Stomach (tissue), 9 donors: ENCODE data around the gene STAMBPL1. TPM values are rescaled to one million over a fixed set of nuclear protein-coding genes. Genes with fewer than 3 reads are reported as not detected.

Experiments
- DNase-seq, 2 donors: peaks; one replicate each; pipeline versions ENCODE4 v3.0.0 to v3.0.0-alpha.2; 2013 to 2019
- H3K27ac ChIP-seq, 5 donors: fragments of 200-600 bp in 4 of 5; sonication (generic) in 4 of 5; one replicate each; pipeline ENCODE4 v1.5.1; 2013 to 2019; ENCODE audit warnings: mild to moderate bottlenecking in 1 of 5, moderate library complexity in 1 of 5
- H3K27me3 ChIP-seq, 3 donors: fragments of 200-600 bp; sonication (generic); one replicate each; pipeline ENCODE4 v1.5.1; 2017 to 2019; ENCODE audit warnings: mixed run types in 1 of 3
- H3K36me3 ChIP-seq, 4 donors: fragments of 200-600 bp; sonication (generic); 1 replicate in 3 of 4; 2 replicates in 1 of 4; pipeline ENCODE4 v1.5.1; 2016 to 2019
- H3K4me1 ChIP-seq, 4 donors: fragments of 200-600 bp; sonication (generic); one replicate each; pipeline ENCODE4 v1.5.1; 2016 to 2019
- H3K4me3 ChIP-seq, 4 donors: fragments of 200-600 bp; sonication (generic) in 3 of 4; one replicate each; pipeline ENCODE4 v1.5.1; 2016 to 2019; ENCODE audit warnings: mild to moderate bottlenecking in 1 of 4
- H3K9me3 ChIP-seq, 4 donors: fragments of 200-600 bp; sonication (generic); one replicate each; pipeline ENCODE4 v1.5.1; 2016 to 2019
- EP300 ChIP-seq: sonication (generic); formaldehyde crosslinking; IDR thresholded peaks from one replicate; pipeline ENCODE4 v1.6.1; 2017; ENCODE audit warnings: antibody characterized with exemption
- POLR2A ChIP-seq, 4 donors: fragments of 450-650 bp; IDR thresholded peaks; one replicate each; pipeline ENCODE4 v1.6.1; 2016; ENCODE audit warnings: antibody characterized with exemption in 4 of 4, control low read depth in 2 of 4, mild to moderate bottlenecking in 1 of 4, moderate library complexity in 1 of 4
- POLR2AphosphoS5 ChIP-seq, 3 donors: sonication (generic); formaldehyde crosslinking; IDR thresholded peaks; one replicate each; pipeline ENCODE4 v1.6.1; 2016; ENCODE audit warnings: antibody characterized with exemption in 3 of 3
- whole genome bisulfite sequencing, 5 donors: extraction: QIAGEN DNeasy Blood & Tissue Kit in 3 of 5; methylation state at CpG; one replicate each; pipeline versions ENCODE4 v1.1.5 to v1.1.7; 2013 to 2018; 5-methylcytosine and 5-hydroxymethylcytosine counted together
- intact Hi-C: fragments of 100-400 bp; cut with DNase I; formaldehyde crosslinking; loops from one replicate; pipeline ENCODE4 v1.15.1; 2023; ENCODE audit warnings: low total_unique reads
- polyA plus RNA-seq, 3 donors: library from polyadenylated mRNA; stranded (reverse); fragments of 200-250 nt; gene quantifications; one replicate each; pipeline ENCODE4 v1.2.3, GENCODE V29; 2013
- total RNA-seq, 5 donors: library from RNA; depleted of rRNA; stranded (reverse); fragments of >200 nt; gene quantifications; one replicate each; pipeline versions ENCODE4 v1.1.0 to v1.2.3, GENCODE V29; 2014 to 2016
- TF ChIP-seq, protein P1 (sequence below), 7 experiments: fragments of 450-650 bp in 4 of 7; fragments of 200-600 bp in 3 of 7; sonication (generic) in 3 of 7; IDR thresholded peaks; one replicate each; pipeline ENCODE4 v1.5.1; 2016 to 2019; ENCODE audit warnings: antibody characterized with exemption in 7 of 7, control low read depth in 2 of 7, mild to moderate bottlenecking in 1 of 7
- donor health status: healthy with polysubstance abuse.
- donor health status: Bipolar disorder and iron deficiency.
- donor health status: healthy.

Gene STAMBPL1
- total and polyA plus RNA-seq, 8 donors, result 3.2 to 40.8 (median 8.4) TPM

- WGBS, 5 donors, result 73 to 96% (median 84%) methylated on average over 1 of the region's 1 CpG
- peak overlapping the region in 2 of 5 donors; percentile 9 to 45 for H3K27ac ChIP-seq
Observed at GRCh38 chr10:88901206-88901983, 21.4 kb downstream of the STAMBPL1 start.

DNA sequence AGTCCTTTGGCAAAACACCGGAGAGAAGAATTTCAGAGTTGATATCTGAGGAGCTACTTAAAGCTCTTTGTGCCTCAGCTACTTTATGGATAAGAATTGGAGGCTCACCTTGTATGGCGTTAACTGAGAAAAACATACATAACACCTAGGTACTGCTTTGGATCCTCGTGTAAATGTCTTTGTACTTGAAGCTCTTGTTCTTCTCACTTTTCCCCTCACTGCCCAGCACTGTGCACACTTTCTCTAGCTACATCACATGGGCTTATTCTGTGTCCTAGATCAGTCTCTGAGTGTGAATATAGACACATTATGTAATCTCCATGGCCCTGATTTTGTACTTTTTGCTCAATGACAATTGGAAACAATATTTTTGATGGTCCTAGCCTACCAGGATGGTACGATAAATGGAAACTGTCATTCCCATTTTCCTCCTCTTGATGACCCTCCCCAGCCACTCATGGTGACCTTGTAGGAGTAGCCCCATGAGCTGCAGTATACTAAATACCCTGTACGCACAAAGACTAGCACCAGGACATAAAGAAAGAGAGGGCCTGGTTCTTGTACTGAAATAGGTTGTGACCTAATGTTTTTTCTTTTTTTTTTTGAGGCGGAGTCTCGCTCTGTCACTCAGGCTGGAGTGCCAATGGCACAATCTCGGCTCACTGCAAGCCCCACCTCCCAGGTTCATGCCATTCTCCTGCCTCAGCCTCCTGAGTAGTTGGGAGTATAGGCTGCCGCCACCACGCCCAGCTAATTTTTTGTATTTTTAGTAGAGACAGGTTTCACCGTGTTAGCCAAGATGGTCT, 22.1 kb downstream of the STAMBPL1 start:
- Histone ChIP-seq H3K27me3 (no peaks in the 10 kb centered on the region), H3K4me3 (no peak overlapping the region), H3K4me1 (peaks cover 0 to 26% (median 16%) of the 10 kb centered on the region in 4 donors), H3K36me3 (peaks cover 5 to 42% (median 23%) of the 10 kb centered on the region in 4 donors), H3K9me3 (no peaks in the 10 kb centered on the region), H3K27ac (peak overlapping the region in 2 of 5 donors; percentile 9 to 45)
- TF ChIP-seq POLR2A (IDR thresholded peaks at IDR 0.05) (no peak), EP300 (no peak), POLR2AphosphoS5 (IDR thresholded peaks at IDR 0.05) (no peak)
- TF ChIP-seq, protein P1, sequence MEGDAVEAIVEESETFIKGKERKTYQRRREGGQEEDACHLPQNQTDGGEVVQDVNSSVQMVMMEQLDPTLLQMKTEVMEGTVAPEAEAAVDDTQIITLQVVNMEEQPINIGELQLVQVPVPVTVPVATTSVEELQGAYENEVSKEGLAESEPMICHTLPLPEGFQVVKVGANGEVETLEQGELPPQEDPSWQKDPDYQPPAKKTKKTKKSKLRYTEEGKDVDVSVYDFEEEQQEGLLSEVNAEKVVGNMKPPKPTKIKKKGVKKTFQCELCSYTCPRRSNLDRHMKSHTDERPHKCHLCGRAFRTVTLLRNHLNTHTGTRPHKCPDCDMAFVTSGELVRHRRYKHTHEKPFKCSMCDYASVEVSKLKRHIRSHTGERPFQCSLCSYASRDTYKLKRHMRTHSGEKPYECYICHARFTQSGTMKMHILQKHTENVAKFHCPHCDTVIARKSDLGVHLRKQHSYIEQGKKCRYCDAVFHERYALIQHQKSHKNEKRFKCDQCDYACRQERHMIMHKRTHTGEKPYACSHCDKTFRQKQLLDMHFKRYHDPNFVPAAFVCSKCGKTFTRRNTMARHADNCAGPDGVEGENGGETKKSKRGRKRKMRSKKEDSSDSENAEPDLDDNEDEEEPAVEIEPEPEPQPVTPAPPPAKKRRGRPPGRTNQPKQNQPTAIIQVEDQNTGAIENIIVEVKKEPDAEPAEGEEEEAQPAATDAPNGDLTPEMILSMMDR (IDR thresholded peaks at IDR 0.05), result no peak
- DNase-seq, result no peak
- WGBS, 5 donors, result 90 to 96% (median 94%) methylated on average over 11 of the region's 11 CpGs
- intact Hi-C loops, result no loop called here

More at GRCh38 chr10:88901206-88901983, 21.4 kb downstream of the STAMBPL1 start:
- Histone ChIP-seq H3K36me3 (peaks cover 5 to 36% (median 21%) of the 10 kb centered on the region in 4 donors), H3K4me1 (peaks cover 0 to 34% (median 24%) of the 10 kb centered on the region in 4 donors), H3K27me3 (no peaks in the 10 kb centered on the region), H3K4me3 (no peak overlapping the region), H3K9me3 (no peaks in the 10 kb centered on the region)
- intact Hi-C loops, result no loop called here
- no peak for DNase-seq
- TF ChIP-seq POLR2AphosphoS5 (IDR thresholded peaks at IDR 0.05) (no peak), EP300 (no peak), POLR2A (IDR thresholded peaks at IDR 0.05) (no peak)
- TF ChIP-seq, protein P1 (IDR thresholded peaks at IDR 0.05), result no peak

DNA sequence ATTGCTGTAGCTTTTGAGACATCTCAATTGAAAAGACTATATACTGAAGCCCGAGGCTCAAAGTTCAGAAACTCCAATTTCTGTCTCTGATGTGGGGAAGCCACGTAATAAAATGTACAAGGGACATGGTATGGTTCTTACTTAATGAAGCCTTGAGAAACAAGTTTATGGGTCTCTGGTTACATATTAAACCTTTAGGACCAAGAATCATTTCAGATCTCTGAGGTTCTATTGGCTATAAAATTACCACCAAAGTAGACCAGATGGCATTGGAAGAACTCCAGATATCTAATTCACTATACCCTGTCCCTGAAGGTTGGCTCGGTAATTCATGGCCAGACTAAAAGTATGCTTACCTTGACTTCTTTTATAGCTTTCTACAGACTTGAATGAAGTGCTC, 23.7 kb downstream of the STAMBPL1 start:
- Histone ChIP-seq H3K36me3 (peaks cover 5 to 42% (median 25%) of the 10 kb centered on the region in 4 donors), H3K9me3 (no peaks in the 10 kb centered on the region), H3K27me3 (no peaks in the 10 kb centered on the region), H3K4me3 (no peak overlapping the region), H3K4me1 (peaks cover 0 to 14% (median 6%) of the 10 kb centered on the region in 4 donors), H3K27ac (no peak overlapping the region)
- no peak for DNase-seq
- WGBS, 5 donors, result 89 to 99% (median 96%) methylated on average over 3 of the region's 3 CpGs
- TF ChIP-seq, protein P1 (IDR thresholded peaks at IDR 0.05), result no peak
- TF ChIP-seq EP300 (no peak), POLR2A (IDR thresholded peaks at IDR 0.05) (no peak), POLR2AphosphoS5 (IDR thresholded peaks at IDR 0.05) (no peak)
- intact Hi-C loops, result no loop called here

DNA sequence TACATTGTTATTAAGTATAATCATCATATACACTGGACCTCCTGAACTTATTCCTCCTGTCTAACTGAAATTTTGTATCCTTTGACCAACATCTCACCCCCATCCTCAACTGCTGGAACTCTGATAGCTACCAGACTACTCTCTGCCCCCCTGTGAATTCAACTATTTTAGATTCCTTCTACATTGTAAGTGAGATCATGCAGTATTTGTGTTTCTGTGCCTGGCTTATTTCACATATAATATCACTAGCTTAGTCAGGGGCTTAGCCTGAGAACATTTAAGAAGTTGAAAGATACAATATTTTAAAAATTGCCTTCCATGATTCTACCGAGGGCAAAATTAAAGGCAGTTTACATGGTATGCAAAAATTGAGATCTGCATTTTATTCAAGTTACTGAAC, 26.9 kb downstream of the STAMBPL1 start:
- Histone ChIP-seq H3K9me3 (no peaks in the 10 kb centered on the region), H3K4me1 (no peaks in the 10 kb centered on the region), H3K27ac (no peak overlapping the region), H3K4me3 (no peak overlapping the region), H3K36me3 (peaks cover 5 to 42% (median 28%) of the 10 kb centered on the region in 4 donors), H3K27me3 (no peaks in the 10 kb centered on the region)
- TF ChIP-seq POLR2A (IDR thresholded peaks at IDR 0.05), result no peak
- TF ChIP-seq, protein P1 (IDR thresholded peaks at IDR 0.05), result no peak
- no peak for TF ChIP-seq EP300
- no peak for TF ChIP-seq POLR2AphosphoS5 (IDR thresholded peaks at IDR 0.05)
- DNase-seq, result no peak
- intact Hi-C loops, result no loop called here
- 80 to 90% (median 83%) methylated on average over 1 of the region's 1 CpG for WGBS, 5 donors
